ENCODE results near the gene KIAA1210.
A peak's percentile ranks its signal among the peaks of the same experiment; 100 is the strongest.

The KIAA1210 gene

DNA sequence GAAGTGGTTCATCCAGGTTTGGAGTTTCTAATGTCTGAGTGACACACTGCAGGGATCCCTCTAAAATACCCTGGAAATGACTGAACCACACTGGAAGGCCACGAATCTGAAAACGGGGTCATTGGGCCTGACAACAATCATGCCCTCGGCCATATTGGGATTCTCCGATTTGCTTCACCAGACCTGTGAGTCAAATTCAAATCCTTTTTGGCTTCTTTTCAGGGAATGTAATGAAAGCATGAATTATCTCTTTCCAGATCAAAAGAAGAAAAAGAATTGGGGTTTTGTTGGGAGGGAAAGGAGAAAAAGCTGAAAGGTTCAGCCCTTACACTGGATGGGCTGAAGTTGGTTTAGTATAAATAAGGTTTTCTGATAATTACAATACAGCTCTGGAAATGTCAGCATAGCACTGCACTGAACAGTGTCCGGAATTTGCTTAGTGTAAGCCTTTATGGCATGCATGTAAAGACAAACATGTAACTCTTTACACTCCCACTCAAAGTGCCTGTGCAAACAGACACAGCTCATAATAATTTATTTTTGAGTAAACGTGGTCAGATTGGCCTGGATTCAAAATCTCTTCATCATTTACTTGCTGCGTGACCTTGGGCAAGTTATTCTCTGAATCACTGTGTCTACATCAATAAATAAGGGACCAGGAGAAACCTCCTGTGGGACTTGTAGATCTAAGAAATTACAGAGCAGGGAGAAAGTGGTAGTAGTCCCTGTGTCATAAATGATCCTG, 33.4 kb downstream of the KIAA1210 start:
- DNase-seq (ENCODE audit: low spot score), result no peak

DNA sequence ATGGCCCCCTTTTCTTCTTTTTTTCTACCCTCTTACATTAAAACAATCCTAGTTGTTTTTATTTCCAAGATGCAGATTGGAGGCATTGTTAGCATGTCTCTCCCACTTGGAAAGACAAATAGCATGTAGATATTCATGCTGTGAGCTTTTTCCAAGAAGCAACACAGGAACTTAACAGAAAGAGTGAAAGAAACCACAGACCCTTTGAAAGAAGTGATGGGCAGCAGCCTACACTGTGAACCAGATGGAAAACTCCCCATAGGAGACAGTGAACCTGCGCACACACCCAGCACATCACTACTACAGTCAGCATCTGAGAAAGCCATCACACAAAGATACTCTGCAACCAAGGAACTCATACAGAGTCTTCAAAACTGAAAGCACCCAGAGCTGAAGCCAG, 37.0 kb downstream of the KIAA1210 start:
- DNase-seq (ENCODE audit: low spot score), result no peak

DNA sequence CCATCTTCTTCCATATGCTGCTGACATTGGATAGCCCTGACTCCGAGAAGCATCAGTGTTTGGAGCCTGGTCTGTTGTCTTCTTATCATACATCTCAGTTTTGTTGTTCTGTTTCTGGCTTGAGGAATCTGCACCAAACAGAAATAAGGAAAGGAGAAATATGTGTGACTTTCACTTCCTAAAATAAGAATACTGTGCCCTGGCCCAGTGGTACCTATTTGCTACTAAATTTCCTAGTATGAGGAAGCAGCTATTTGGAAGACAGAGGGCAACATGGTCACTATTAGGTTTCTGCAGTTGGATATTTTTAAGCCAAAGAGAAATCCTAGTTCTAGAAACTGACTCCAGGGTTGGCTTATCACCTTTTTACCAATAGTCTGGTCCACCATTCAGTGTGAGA, 38.0 kb downstream of the KIAA1210 start:
- DNase-seq (ENCODE audit: low spot score), result no peak

DNA sequence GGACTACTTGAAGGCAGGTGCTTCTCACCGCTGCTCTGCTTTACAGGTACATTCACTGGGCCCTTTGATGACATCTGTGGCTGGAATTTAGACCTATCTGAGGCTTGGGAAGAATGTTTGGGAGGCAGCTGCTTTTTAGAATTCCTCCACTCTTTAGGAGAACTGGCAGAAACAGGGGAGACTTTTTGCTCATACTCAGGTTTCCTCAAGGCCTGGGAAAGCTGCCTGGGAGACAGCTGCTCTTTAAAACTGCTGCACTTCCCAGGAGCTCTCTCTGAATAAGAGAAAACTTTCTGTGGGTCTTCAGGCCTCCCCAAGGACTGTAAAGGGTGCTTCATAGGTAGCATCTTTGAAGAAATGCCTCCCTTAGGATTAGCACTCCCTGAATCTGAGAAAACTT, 40.5 kb downstream of the KIAA1210 start:
- DNase-seq (ENCODE audit: low spot score), result no peak

DNA sequence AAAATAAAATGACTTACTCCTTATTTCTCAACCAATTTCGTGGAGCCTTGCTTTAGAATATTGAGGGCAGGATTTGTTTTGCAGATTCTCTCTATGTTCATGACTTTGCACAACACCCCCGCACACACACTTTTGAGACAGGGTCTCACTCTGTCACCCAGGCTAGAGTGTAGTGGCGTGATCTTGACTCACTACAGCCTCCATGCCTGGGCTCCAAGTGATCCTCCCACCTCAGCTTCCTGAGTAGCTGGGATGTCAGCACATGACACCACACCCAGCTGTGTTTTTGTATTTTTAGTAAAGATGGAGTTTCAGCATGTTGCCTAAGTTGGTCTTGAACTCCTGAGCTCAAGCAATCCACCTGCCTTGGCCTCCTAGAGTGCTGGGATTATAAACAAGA, 42.8 kb downstream of the KIAA1210 start:
- DNase-seq (ENCODE audit: low spot score), result no peak

DNA sequence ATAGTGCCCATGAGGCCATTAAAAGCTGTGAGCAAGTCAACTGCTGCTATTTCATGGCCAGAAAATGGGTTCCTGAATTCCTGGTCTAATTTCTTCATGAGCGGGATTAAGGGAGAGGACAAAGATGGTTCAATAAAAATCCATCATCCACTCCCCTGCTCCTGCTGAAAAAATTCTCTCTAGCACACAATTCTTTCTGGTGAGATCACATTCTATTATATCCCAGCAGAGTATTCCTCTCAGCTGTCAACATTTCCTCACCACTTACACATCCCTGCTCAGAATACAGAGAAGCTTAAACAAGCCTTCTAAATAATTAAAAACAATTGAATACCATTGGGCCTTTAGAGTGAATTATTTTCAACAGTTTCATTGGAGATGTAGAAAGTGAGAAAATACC, 45.3 kb downstream of the KIAA1210 start:
- no peak for DNase-seq (ENCODE audit: low spot score)

DNA sequence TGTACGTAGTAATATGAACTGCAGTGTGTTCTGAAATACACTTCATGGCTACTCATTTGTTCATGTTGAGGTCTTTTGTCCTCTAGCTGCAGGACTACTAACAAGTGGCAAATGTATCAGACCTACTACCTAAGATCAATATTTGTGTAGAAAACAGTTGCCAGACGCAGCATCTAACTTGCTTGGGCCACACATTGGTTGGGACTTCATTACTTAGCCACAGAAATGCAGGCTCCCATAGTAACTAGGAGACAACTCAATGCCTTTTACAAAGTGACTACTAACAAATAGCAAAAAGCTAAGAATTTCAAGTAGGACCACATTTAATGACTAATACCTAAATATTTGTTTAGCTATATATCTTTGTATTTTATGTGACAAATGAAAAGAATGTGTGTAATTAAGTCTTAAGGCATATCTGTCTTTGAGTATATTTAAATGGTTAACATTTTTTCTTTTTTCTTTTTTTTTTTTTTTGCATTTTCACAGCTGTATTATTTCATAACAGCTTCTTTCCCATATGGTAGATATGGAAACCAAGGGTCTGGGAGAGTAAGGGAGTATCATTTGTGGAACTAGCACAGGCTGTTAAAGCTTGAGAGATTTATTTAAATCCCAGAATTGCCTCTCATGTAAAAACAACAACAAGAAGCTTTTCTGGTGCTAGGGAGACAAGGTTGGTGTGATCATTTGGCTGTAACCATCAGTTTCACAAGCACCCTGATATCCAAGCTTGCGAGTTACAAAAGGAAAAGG, 52.2 kb downstream of the KIAA1210 start:
- no peak for DNase-seq (ENCODE audit: low spot score)

DNA sequence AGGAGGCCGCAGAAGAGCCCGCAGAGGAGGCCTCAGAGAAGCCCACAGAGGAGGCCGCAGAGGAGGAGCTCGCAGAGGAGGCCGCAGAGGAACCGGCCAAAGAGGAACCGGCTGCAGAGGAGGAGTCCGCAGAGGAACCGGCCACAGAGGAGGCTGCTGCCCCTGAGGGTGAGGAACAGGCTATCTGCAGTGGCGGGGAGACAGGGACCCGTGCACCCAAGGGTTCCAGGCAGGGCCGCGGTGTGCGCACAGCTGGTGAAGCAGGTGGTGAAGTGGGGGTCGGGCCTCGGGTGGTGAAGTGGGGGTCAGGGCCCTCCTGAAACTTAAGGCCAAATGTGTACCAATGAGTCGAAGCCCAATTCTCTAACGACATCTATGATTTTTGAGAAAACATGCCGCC, 53.7 kb downstream of the KIAA1210 start:
- DNase-seq (ENCODE audit: low spot score), result no peak

DNA sequence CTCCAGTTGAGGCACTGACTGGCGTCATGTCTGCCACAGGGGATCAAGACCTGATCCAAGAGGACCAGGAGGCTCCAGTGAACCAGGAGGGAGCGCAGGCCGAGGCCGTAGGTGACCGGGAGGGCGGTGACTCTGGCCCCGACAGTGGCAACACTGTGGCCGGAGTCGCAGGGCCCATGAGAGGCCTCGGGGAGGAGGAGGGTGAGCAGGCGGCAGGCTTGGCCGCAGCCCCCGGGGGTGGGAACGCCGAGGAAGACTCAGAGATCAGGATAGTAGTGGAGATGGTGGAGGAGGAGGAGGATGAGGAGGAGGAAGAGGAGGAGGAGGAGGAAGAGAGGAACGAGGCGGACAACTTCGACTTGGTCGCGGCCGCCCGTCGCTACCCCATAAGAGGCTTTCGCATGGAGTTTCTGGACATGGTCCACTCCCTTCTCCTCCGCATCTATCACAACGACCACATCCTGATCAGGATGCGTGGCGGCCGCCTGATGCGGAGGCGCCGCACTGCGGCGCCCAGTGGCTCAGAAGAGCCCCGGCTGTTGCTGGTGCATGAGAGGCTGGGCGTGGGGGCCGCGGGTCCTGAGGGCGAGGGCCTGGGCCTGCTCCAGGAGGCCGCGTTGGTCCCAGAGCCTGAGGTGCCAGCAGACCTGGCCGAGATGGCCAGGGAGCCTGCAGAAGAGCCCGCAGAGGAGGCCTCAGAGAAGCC, 54.3 kb downstream of the KIAA1210 start:
- no peak for DNase-seq (ENCODE audit: low spot score)

DNA sequence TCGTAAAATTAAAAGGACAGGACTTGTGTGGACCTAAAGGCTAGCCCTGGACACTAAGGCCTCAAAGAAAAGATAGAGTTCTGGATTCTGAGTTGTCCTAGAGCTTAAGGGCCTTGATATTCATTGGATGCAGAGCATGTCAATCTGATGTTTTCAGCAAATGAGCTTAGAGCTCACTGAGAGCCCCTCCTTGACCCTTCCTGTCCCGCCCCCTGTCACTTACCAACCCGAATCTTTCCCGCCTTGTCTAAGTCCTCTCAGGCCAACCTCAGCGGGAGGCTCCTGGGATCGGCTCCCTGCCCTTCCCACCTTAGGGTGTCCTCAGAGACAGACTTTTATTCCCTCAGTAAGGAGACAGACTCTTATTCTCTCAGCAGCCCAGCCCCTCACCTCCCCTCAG, 54.9 kb downstream of the KIAA1210 start, which contains the start of gene CT47C1:
Gene CT47C1, plus strand, starts transcription at position 250 of the 400 bp plus-strand sequence. CDS start 233 bp downstream, outside the sequence.
- no peak for DNase-seq (ENCODE audit: low spot score)

DNA sequence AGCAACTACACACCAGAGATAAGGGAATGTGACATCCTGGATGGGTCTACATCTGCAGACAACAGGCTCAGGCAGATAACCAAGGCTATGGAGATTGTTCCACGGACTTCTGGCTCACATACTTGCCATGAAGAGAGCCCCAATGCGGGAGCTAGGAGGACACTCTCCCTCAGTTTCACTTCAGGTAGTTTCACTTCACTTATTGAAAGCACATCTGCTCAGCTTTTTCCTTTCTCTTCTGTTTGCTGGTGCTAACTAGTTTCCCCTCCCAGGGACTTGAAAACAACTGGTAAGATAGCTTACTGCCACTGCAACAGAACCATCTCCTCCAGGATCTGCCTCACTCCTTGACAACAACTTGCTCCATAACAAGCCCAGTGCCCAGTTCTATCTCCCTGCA, 56.2 kb downstream of the KIAA1210 start:
- no peak for DNase-seq (ENCODE audit: low spot score)

DNA sequence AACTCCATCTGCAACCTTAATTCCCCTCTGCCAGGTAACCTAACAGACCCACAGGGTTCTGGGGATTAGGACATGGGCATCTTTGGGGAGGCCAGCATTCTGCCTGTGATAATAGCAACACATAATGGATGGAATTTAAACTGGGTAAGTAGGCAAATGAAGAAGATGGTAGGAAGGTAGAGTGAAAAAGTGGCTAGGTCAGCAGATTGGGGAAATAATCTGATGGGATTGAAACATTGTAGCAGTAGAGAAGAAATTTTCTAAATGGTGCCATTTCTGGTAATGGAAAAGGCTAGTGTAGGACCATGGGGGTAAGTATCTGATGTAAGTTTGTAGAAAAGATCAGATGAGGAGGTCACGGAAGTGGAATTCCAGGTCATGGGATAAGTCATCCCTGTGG, 57.9 kb downstream of the KIAA1210 start:
- DNase-seq (ENCODE audit: low spot score), result no peak

DNA sequence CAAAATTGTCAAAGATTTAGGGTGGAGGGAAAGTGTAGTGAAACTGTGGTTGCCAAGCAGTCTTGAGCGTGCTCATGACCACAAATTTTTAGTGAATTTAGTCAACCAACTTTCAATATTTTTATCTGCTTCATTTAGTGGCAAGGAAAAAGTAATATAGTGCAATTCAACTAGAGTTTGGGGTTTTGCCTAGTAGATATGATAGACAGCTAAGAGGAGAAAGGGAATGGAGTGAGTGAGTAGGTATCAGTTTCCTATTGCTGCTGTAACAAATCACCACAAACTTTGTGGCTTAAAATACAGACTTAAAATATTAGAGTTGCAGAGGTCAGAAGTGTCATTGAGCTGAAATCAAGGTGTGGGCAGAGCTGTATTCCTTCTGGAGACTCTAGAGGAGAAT, 58.5 kb downstream of the KIAA1210 start:
- no peak for DNase-seq (ENCODE audit: low spot score)

DNA sequence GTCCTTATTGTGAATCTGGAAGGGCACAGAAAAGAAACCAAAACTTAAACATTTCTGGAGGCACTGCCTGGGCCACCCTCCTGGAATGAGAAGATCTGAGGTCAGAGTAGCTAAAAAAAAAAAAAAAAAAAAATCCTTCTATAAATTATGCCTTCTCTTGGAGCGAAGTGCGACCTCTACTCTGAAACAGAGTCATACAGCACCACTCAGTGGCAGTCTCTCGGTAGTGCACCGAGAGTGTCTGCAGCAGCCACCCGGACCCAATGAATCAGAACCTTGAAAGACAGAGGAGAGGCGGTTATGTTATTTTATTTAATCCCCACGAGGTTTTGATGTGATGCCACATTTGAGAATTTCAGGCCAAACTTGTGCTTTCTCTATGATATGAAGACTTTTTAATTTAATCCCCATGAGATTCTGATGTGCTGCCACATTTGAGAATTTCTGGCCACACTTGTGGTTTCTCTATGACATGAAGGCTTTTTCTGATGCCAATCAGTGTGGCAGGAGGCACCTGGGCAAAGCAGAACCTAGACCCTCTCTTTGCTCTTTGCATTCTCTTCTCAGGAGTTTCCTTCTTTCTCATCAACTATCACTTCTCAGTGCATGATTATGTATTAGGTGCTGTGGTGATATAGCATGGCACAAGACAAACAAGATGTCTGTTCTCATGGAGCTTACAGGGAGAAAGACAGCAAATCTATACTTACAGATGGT, 60.4 kb downstream of the KIAA1210 start:
- DNase-seq (ENCODE audit: low spot score), result peak; percentile 57

DNA sequence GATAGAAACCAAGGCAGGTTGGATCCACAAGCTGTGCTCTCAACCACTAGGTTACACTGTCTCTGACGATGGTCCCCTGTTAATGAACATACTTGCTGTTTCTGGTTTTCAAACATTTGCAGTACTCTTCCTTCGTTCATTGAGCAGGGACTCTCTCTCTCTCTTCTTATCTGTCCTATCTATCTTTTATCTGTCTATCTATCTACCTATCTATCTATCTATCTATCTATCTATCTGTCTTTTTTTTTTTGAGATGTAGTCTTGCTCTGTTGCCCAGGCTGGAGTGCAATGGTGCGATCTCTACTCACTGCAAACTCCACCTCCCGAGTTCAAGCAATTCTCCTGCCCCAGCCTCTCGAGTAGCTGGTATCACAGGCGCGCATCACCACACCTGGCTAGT, 64.2 kb downstream of the KIAA1210 start:
- no peak for DNase-seq (ENCODE audit: low spot score)

DNA sequence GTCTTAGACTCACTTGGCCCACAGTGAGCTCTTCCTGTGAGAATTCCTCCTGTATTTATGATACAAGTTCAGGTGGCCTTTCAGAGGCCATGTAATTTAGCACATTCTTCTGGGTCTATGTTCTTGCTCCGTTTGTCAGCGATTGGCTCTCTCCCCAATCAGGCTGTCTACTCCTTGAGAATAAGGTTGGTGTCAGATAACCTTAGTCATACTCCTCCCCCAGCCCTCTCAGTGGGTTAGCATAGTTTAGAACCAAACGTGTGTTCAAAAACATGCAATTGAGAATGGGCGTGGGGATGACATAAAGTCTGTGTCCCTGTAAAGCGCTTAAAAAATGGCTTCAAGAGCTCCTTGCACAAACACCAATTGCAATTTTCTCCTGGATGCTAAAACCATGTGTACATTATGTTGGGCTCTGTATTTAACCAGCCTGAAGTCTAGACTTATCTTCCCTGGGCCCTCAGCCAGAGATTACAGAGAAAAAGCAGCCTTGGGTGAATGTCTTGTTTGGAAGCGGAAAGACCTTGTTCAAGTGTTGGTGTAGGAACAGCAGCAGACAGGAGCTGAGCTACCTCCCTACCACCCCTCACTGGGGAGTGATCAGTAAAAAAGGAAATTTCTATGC, 64.8 kb downstream of the KIAA1210 start:
- DNase-seq (ENCODE audit: low spot score), result no peak

DNA sequence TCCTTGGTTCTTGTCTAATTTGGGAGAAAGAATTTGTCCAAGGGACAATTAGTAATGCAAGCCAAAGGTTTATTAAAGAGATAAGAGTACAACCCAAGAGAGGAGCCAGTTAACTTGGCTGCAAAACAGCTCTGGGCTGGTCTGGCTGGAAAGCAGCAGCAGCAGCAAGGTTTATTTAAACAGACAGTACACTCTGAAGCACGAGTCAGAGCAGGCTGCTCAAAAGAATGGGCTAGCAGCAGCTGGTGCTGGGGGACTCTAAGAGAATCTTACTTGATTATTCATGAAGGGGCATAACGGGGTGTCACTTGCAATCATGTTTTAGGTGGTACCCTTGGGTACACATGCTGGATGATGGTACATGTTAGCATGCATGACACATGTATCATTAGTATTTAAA, 71.9 kb downstream of the KIAA1210 start:
- DNase-seq (ENCODE audit: low spot score), result no peak

DNA sequence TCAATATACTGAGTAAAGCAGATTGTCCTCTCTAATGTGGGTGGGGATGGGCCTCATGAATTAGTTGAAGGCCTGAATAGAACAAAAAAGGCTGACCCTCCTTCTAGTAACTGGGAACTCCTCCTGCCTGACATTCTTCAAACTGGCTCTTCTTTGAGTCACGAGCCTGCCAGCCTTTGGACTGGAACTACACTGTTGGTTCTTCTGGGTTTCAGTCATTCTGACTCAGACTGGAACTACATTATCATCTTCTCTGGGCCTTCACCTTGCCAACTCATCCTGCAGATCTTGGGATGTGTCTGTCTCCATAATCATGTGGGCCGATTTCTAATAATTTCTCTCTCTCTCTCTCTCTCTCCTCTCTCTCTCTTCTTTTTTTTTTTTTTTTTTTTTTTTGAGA, 81.7 kb downstream of the KIAA1210 start:
- DNase-seq (ENCODE audit: low spot score), result peak; percentile 32

DNA sequence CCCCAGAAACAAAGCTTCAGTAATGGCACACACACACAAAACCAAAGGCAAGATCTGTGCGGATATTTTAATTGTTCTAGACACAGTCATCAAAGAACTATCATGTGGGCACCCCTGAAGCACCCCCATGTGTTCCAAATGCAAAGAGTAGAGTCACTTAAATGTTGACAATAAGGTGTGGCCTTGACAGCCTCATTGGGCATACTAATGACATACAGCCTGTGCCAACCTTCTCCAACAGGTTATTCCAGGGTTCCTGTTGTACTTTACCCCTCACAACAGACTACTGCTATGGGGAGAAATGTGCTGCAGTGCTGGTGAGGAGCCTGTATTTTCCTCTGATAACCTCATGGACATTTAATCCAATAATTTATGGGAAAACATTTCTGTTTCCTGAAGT, 84.6 kb downstream of the KIAA1210 start:
- no peak for DNase-seq (ENCODE audit: low spot score)

DNA sequence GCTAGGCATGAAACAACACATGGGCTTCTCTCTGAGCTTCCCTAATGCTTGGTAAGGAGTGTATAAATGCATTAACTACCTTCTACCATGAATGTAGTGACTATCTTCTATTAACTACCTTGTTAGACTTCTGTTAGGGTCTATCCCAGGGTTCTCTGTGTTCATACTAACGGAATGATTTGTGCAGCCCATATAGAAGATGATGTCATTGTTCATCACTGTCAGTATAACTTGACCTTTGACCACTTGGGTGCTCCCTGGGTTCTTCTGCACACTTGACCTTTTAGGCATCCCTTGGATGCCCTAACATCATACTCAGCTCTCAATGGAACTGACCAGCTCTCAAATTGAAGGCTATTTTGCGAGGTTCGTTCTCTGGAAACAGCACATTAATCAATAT, 85.6 kb downstream of the KIAA1210 start:
- DNase-seq (ENCODE audit: low spot score), result no peak

DNA sequence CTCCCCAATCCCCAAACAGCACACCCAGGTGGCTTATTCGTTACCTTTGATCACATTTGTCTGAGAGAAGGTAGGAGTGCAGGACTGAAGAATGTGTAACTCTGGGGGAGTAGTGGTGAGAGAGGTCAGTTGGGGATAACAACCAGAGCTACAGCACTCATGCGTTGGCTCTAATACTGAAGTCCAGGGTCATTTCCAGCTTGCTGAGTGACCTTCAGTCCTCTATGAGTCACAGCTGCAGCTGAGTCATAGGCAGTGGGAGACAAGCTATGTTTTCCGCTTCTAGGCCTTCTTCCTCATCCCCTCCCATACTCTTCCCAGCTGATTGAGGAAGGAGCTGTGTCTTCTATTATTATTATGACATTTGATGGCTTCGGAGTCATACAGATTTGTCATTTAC, 86.4 kb downstream of the KIAA1210 start:
- peak; percentile 79 for DNase-seq (ENCODE audit: low spot score)

DNA sequence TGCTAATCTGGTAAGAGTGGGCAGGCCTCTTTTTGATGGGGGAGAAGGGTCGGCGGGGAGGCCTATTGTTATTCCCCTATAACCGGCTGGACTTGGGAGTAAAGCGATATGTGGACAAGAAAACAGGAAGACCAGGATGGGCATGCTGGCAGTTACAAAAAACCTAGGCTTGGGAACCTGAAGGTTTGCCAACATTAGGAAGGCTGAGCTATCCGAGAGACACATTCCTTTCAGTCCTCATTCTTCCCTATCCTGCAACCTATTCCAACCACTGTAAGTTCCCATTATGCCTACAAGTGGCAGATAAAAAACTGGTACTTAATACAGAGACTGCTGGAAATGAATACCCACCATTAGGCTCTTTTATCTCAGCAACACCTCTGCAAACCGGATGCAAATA, 87.2 kb downstream of the KIAA1210 start:
- no peak for DNase-seq (ENCODE audit: low spot score)
